ENCODE measurements around the gene ANKFY1. TPM values are rescaled to one million over a fixed set of nuclear protein-coding genes. Genes with fewer than 3 reads are reported as not detected.

Gene ANKFY1
- polyA plus RNA-seq, 3 donors, result 13.5 to 46.1 (median 21.7) TPM

DNA sequence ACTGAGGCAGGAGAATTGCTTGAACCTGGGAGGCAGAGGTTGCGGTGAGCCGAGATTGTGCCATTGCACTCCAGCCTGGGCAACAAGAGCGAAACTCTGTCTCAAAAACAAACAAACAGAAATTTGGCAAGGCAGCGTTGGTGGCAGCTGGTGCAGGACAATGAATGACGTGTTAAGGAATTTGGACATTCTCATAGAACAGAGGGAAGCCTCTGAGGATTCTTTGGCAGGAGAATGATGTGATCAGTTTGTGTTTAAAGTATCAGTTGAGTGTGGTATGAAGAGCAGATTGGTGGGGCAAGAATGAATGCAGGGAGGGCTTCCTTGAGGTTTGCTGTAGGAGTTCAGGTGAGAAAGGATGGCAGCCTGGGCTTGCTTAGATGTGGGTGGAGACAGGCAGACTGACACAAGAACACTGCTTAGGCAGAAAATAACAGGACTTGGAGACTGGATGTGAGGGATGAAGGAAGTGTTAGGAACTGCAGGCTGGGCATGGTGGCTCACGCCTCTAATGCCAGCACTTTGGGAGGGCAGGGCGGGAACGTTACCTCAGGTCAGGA is 115.9 kb downstream of the ANKFY1 start:
- Histone ChIP-seq H3K79me2 (ENCODE audit: insufficient read depth, low read length) (peaks cover 10% of the 10 kb centered on the region), H3K4me1 (ENCODE audit: control insufficient read depth in 1 of 2, insufficient read depth in 2 of 2, low read length in 2 of 2) (peaks cover 9 to 13% of the 10 kb centered on the region in 2 donors), H3K9ac (ENCODE audit: insufficient read depth, low read length, poor library complexity, severe bottlenecking) (no peak overlapping the region), H4K20me1 (ENCODE audit: insufficient read depth, low read length) (no peaks in the 10 kb centered on the region), H3K4me3 (replicated peaks in 1 of 3; ENCODE audit: low read depth in 2 of 3, low read length in 3 of 3) (no peak overlapping the region), H3K9me3 (replicated peaks in 1 of 2; ENCODE audit: control insufficient read depth in 1 of 2, insufficient read depth in 1 of 2, low read length in 2 of 2) (no peaks in the 10 kb centered on the region), H3K27ac (ENCODE audit: low read depth in 1 of 2, low read length in 2 of 2) (no peak overlapping the region), H2AFZ (ENCODE audit: insufficient read depth, low read depth, low read length, poor library complexity, severe bottlenecking) (no peak overlapping the region), H3K36me3 (replicated peaks in 1 of 2; ENCODE audit: control insufficient read depth in 1 of 2, insufficient read depth in 2 of 2, low read length in 2 of 2) (no peaks in the 10 kb centered on the region), H3K4me2 (replicated peaks; ENCODE audit: extremely low read depth, low read length, poor library complexity, severe bottlenecking) (no peak overlapping the region), H3K27me3 (ENCODE audit: control insufficient read depth in 2 of 2, insufficient read depth in 2 of 2, low read length in 2 of 2) (no peaks in the 10 kb centered on the region)
- TF ChIP-seq, protein P1, sequence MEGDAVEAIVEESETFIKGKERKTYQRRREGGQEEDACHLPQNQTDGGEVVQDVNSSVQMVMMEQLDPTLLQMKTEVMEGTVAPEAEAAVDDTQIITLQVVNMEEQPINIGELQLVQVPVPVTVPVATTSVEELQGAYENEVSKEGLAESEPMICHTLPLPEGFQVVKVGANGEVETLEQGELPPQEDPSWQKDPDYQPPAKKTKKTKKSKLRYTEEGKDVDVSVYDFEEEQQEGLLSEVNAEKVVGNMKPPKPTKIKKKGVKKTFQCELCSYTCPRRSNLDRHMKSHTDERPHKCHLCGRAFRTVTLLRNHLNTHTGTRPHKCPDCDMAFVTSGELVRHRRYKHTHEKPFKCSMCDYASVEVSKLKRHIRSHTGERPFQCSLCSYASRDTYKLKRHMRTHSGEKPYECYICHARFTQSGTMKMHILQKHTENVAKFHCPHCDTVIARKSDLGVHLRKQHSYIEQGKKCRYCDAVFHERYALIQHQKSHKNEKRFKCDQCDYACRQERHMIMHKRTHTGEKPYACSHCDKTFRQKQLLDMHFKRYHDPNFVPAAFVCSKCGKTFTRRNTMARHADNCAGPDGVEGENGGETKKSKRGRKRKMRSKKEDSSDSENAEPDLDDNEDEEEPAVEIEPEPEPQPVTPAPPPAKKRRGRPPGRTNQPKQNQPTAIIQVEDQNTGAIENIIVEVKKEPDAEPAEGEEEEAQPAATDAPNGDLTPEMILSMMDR (IDR thresholded peaks at IDR 0.05), result no peak
- Mint-ChIP-seq H3K27me3 (ENCODE audit: low read depth in 3 of 3) (peaks cover 0 to 4% (median 2%) of the 10 kb centered on the region in 3 donors), H3K36me3 (peaks cover 3 to 5% of the 10 kb centered on the region in 2 donors), H3K4me1 (peaks cover 9% of the 10 kb centered on the region), H3K9me3 (peaks cover 0 to 3% (median 0%) of the 10 kb centered on the region in 7 donors), H3K4me3 (no peak overlapping the region), H3K27ac (no peak overlapping the region)
- 94% methylated on average over 5 of the region's 8 CpGs for WGBS (ENCODE audit: insufficient coverage)
- no peak for DNase-seq
- intact Hi-C loops (cut with micrococcal nuclease), result no loop called here

DNA sequence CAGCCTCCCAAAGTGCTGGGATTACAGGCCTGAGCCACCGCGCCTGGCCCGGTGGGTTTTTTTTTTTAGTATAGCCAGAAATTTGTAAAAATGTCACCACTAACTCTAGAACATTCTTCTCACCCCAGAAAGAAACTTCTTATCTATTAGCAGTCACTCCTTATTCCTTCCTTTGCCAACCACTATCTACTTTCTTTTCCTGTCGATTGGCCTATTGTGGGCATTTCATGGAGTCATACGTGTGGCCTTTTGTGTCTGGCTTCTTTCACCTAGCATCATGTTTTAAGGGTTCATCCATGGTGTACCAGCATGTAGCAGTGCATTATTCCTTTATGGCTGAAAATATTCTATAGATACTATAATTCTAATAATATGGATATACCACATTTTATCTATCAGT is 117.1 kb downstream of the ANKFY1 start:
- Histone ChIP-seq H2AFZ (ENCODE audit: insufficient read depth, low read depth, low read length, poor library complexity, severe bottlenecking) (no peak overlapping the region), H3K4me3 (replicated peaks in 1 of 3; ENCODE audit: low read depth in 2 of 3, low read length in 3 of 3) (no peak overlapping the region), H3K36me3 (replicated peaks in 1 of 2; ENCODE audit: control insufficient read depth in 1 of 2, insufficient read depth in 2 of 2, low read length in 2 of 2) (no peaks in the 10 kb centered on the region), H3K27ac (ENCODE audit: low read depth in 1 of 2, low read length in 2 of 2) (no peak overlapping the region), H3K9me3 (replicated peaks in 1 of 2; ENCODE audit: control insufficient read depth in 1 of 2, insufficient read depth in 1 of 2, low read length in 2 of 2) (no peaks in the 10 kb centered on the region), H3K27me3 (ENCODE audit: control insufficient read depth in 2 of 2, insufficient read depth in 2 of 2, low read length in 2 of 2) (no peaks in the 10 kb centered on the region), H4K20me1 (ENCODE audit: insufficient read depth, low read length) (peaks cover 4% of the 10 kb centered on the region), H3K4me2 (replicated peaks; ENCODE audit: extremely low read depth, low read length, poor library complexity, severe bottlenecking) (no peak overlapping the region), H3K4me1 (ENCODE audit: control insufficient read depth in 1 of 2, insufficient read depth in 2 of 2, low read length in 2 of 2) (peaks cover 14 to 21% of the 10 kb centered on the region in 2 donors), H3K9ac (ENCODE audit: insufficient read depth, low read length, poor library complexity, severe bottlenecking) (no peak overlapping the region), H3K79me2 (ENCODE audit: insufficient read depth, low read length) (peaks cover 22% of the 10 kb centered on the region)
- Mint-ChIP-seq H3K9me3 (peaks cover 0 to 3% (median 0%) of the 10 kb centered on the region in 7 donors), H3K27ac (peak overlapping the region in 1 of 7 donors; percentile 13), H3K4me1 (peaks cover 15% of the 10 kb centered on the region), H3K27me3 (ENCODE audit: low read depth in 3 of 3) (peaks cover 0 to 4% (median 0%) of the 10 kb centered on the region in 3 donors), H3K36me3 (peaks cover 3 to 5% of the 10 kb centered on the region in 2 donors), H3K4me3 (no peak overlapping the region)
- no peak for DNase-seq
- TF ChIP-seq, protein P1 (IDR thresholded peaks at IDR 0.05), result no peak
- 0% methylated on average over 1 of the region's 5 CpGs for WGBS (ENCODE audit: insufficient coverage)
- intact Hi-C loops (cut with micrococcal nuclease), result no loop called here
